ENCODE results near the gene GNG14.
"Not testable (repeated sequence)": the region's sequence is repeated elsewhere in the genome, so short reads cannot be mapped to it uniquely, and the experiment has no call there.

The GNG14 gene

DNA sequence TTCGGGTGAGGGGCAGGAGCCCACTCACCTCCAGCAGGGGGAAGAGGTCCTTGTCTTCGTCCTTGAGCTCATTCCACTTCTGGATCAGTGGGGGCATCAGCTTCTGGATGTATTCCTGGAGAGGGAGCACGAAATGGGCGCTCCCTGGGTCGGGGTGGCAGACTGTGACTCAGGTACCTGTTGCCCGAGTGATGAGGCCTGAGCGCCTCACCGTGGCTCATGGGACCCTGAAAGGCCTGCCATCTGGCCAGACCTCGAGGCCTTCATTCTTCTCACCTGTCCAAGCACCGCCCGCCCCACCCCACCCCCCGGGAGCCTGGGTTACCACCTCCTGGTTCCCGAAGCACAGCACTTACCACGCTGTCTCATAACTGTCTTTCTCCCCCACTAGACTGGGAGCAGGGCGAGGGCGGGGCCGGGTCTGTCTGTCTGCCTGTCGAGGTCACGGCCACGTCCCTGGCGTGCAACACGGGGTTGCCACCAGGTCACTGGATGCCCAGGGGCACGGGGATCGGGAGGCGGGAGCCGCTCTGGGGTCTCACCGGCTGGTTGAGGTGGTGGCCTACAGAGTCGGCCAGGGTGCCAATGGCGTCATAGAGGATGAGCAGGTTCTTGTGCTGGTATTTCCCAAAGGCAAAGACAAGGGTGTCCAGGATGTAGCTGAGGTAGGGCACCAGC is 18.0 kb downstream of the GNG14 start:
- DNase-seq (ENCODE audit: low read depth): no peak
- TF ChIP-seq, protein P1, sequence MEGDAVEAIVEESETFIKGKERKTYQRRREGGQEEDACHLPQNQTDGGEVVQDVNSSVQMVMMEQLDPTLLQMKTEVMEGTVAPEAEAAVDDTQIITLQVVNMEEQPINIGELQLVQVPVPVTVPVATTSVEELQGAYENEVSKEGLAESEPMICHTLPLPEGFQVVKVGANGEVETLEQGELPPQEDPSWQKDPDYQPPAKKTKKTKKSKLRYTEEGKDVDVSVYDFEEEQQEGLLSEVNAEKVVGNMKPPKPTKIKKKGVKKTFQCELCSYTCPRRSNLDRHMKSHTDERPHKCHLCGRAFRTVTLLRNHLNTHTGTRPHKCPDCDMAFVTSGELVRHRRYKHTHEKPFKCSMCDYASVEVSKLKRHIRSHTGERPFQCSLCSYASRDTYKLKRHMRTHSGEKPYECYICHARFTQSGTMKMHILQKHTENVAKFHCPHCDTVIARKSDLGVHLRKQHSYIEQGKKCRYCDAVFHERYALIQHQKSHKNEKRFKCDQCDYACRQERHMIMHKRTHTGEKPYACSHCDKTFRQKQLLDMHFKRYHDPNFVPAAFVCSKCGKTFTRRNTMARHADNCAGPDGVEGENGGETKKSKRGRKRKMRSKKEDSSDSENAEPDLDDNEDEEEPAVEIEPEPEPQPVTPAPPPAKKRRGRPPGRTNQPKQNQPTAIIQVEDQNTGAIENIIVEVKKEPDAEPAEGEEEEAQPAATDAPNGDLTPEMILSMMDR (IDR thresholded peaks at IDR 0.05; ENCODE audit: low read length, missing control alignments): no peak
- H3K4me3 ChIP-seq (replicated peaks; ENCODE audit: low read depth, low read length): no peak overlapping the region

DNA sequence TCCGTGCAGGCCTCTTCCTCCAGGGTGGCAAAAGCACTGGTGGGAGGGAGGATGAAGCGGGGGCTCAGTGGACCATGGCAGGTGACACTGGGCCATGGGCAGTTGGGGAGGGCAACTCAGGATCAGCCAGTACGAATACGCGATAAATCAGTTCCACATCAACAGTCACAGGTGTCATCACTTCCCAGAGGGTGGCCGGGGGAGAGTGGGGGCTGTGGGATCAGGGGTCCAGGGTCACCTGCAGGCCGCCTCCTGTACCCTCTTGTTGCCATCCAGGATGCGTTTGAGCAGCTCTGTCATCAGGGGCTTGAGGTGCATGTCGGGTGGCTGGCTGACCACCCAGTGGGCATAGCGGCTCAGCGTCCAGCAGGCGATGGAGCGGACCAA is 18.5 kb downstream of the GNG14 start:
- H3K4me3 ChIP-seq (replicated peaks; ENCODE audit: low read depth, low read length): no peak overlapping the region
- no peak for DNase-seq (ENCODE audit: low read depth)
- TF ChIP-seq, protein P1 (IDR thresholded peaks at IDR 0.05; ENCODE audit: low read length, missing control alignments): no peak

DNA sequence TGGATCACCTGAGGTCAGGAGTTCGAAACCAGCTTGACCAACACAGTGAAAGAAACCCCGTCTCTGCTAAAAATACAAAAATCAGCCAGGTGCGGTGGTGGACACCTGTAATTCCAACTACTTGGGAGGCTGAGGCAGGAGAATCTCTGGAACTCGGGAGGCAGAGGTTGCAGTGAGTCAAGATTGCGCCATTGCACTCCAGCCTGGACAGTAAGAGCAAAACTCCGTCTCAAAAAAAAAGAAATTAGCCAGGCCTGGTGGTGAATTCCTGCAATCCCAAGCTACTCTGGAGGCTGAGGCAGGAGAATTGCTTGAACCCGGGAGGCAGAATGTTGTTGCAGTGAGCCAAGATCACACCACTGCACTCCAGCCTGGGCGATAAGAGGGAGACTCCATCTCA is 20.8 kb downstream of the GNG14 start:
- no peak for DNase-seq (ENCODE audit: low read depth)
- TF ChIP-seq, protein P1 (IDR thresholded peaks at IDR 0.05; ENCODE audit: low read length, missing control alignments): no peak
- H3K4me3 ChIP-seq (replicated peaks; ENCODE audit: low read depth, low read length): no peak overlapping the region

DNA sequence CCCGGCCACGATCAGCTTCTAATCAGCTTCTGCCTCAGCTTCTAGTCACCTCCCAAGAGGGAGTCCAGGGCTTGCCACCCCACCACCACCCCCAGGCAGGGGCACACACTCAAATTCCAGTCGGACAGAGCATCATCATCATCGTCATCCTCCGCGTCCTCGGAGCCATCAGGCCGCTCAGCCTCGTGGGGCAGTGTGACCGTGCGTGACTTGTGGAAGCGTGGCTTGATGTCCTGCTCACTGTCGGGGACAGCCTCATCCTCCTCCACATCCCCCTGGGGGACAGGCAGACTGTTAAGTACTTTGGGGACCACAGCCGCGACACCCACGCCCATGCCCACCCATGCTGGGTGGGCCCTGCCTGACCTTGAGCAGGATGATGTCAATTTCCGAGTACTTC is 23.4 kb downstream of the GNG14 start:
- DNase-seq (ENCODE audit: low read depth): no peak
- TF ChIP-seq, protein P1 (IDR thresholded peaks at IDR 0.05; ENCODE audit: low read length, missing control alignments): no peak
- H3K4me3 ChIP-seq (replicated peaks; ENCODE audit: low read depth, low read length): no peak overlapping the region

DNA sequence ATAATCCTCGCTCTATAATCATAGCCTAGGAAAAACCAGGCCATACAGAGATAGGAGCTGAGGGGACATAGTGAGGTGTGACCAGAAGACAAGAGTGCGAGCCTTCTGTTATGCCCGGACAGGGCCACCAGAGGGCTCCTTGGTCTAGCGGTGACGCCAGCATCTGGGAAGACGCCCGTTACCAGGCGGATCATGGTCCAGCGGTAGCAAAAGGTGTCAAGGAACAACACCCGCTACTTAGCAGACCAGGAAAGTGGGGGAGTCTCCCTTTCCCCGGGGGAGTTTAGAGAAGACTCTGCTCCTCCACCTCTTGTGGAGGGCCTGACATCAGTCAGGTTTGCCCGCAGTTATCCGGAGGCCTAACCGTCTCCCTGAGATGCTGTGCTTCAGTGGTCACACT is 24.3 kb downstream of the GNG14 start:
- DNase-seq (ENCODE audit: low read depth); H3K4me3 ChIP-seq (replicated peaks; ENCODE audit: low read depth, low read length): not testable (repeated sequence)

DNA sequence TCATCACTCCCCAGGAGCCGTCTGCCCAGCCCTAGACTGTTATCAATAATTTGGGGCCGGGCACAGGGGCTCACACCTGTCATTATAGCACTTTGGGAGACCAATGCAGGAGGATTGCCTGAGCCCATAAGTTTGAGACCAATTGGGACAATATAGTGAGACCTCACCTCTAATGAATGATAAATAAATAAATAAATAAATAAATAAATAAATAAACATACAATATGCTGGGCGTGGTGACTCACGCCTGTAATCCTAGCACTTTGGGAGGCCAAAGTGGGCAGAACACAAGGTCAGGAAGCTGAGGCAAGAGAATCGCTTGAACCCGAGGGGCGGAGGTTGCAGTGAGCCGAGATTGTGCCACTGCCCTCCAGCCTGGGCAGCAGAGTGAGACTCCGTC is 25.5 kb downstream of the GNG14 start:
- not testable (repeated sequence) for H3K4me3 ChIP-seq (replicated peaks; ENCODE audit: low read depth, low read length); DNase-seq (ENCODE audit: low read depth)

DNA sequence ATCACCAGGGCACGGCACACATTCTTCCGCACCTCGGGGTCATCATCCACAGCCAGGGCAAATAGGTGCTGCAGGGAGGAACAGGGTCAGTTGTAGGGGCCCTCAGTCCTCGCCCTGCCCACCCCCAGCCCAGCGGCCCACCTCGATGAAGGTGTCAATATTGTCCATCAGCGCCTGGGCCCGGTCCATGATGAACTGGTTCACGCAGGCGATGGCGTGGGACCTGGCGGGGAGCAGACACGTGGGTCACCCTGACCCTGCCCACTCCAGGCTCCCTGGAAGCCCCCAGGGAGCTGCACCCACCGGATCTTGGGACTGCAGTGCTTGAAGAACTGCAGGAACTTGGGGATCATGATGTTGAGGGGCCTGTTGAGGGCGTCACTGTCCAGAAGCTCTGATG is 27.3 kb downstream of the GNG14 start:
- H3K4me3 ChIP-seq (replicated peaks; ENCODE audit: low read depth, low read length): no peak overlapping the region
- TF ChIP-seq, protein P1 (IDR thresholded peaks at IDR 0.05; ENCODE audit: low read length, missing control alignments): no peak
- DNase-seq (ENCODE audit: low read depth): no peak

DNA sequence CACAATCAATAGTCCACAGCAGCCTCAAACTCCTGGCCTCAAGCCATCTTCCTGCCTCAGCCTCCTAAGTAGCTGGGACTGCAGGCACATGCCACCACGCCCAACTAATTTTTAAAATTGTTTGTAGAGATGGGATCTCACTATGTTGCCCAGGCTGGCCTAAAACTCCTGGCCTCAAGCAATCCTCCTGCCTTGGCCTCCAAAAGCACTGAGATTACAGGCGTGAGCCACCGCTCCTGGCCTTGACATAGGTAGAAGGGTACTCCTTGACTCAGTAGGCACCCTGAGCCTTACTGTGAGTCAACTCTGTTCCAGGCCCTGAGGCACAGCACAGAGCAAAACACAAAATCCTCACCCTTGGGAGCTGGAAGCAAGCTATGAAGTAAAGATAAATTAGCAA is 28.1 kb downstream of the GNG14 start:
- TF ChIP-seq, protein P1 (IDR thresholded peaks at IDR 0.05; ENCODE audit: low read length, missing control alignments): no peak
- no peak overlapping the region for H3K4me3 ChIP-seq (replicated peaks; ENCODE audit: low read depth, low read length)
- no peak for DNase-seq (ENCODE audit: low read depth)

All from fibroblast of pulmonary artery (primary cell).